SK-N-MC (cell line): ENCODE results near the gene MSL1.
A peak's percentile ranks its signal among the peaks of the same experiment; 100 is the strongest.

ENCODE experiments used
- DNase-seq: peaks from one replicate; pipeline ENCODE4 v3.0.0-alpha.2; 2011; ENCODE audit warnings: low read depth, low spot score
- H3K27ac ChIP-seq: fragments of 200-600 bp; sonication (generic); 2 replicates; pipeline ENCODE4 v1.5.1; 2016; ENCODE audit warnings: mixed run types
- H3K36me3 ChIP-seq: fragments of 200-600 bp; sonication (generic); 2 replicates; pipeline ENCODE4 v1.6.1; 2017; ENCODE audit warnings: antibody characterized with exemption, low read length, mixed read lengths; ENCODE audit not compliant: insufficient read depth
- H3K4me3 ChIP-seq: fragments of 200-600 bp; sonication (generic); 2 replicates; pipeline ENCODE4 v1.5.1; 2016
- H3K9ac ChIP-seq: fragments of 200-600 bp; sonication (generic); 2 replicates; pipeline ENCODE4 v1.8.0; 2017; ENCODE audit warnings: mixed run types, mixed read lengths; ENCODE audit not compliant: insufficient read length
- H3K9me3 ChIP-seq: fragments of 200-600 bp; sonication (generic); 2 replicates; pipeline ENCODE4 v1.6.1; 2017; ENCODE audit warnings: low read depth, mild to moderate bottlenecking, antibody characterized with exemption, low read length, moderate library complexity, mixed read lengths
- EZH2 ChIP-seq: fragments of 200-600 bp; sonication (generic); IDR thresholded peaks from one replicate; pipeline ENCODE4 v1.6.1; 2017; ENCODE audit warnings: antibody characterized with exemption
- FOXP2 ChIP-seq: optimal IDR thresholded peaks from 2 replicates; pipeline ENCODE3; 2011; ENCODE audit warnings: mild to moderate bottlenecking, moderate library complexity; ENCODE audit not compliant: insufficient read depth; ENCODE audit errors: extremely low read length, control extremely low read depth
- POLR2AphosphoS5 ChIP-seq: IDR thresholded peaks from 2 replicates; pipeline ENCODE4 v1.6.1; 2012; ENCODE audit warnings: mild to moderate bottlenecking, low read depth, low read length, borderline replicate concordance

The MSL1 gene

DNA sequence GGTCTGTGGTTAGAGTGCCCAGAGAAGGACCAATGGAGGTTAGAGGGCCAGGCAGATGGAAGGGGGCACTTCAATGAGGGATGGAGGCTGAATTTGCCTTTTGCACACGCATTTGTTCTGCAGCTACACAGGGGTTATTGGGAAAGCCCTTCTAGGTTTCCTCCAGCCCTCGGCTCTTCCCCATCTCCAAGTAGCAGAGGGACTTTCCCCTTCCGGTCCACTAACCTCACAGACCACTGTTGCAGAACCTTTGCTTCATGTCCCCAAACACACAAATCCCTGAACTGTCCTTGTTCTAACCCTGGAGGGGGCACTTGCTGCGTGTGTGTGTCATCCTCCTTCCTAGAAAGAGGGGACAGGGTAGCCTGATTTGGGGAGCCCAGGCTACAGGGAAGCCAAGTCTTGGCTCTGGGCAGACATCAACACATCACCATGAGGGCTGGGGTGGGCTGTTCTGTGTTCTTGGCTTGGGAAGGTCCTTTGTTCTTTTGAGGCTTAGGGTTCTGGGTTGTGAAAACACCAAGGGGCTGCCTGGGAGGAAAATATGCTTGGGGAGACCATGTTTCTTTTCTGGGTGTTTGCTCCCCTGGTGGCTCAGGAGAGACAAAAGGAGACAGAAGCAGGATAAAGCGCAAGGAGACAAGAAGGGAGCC lies 14.1 kb upstream of the MSL1 start:
- TF ChIP-seq POLR2AphosphoS5 (no peak; the same call in 1 of the 2 replicates), FOXP2 (no peak), EZH2 (no peak)
- peak overlapping the region; percentile 97 for H3K27ac ChIP-seq
- DNase-seq = no peak

DNA sequence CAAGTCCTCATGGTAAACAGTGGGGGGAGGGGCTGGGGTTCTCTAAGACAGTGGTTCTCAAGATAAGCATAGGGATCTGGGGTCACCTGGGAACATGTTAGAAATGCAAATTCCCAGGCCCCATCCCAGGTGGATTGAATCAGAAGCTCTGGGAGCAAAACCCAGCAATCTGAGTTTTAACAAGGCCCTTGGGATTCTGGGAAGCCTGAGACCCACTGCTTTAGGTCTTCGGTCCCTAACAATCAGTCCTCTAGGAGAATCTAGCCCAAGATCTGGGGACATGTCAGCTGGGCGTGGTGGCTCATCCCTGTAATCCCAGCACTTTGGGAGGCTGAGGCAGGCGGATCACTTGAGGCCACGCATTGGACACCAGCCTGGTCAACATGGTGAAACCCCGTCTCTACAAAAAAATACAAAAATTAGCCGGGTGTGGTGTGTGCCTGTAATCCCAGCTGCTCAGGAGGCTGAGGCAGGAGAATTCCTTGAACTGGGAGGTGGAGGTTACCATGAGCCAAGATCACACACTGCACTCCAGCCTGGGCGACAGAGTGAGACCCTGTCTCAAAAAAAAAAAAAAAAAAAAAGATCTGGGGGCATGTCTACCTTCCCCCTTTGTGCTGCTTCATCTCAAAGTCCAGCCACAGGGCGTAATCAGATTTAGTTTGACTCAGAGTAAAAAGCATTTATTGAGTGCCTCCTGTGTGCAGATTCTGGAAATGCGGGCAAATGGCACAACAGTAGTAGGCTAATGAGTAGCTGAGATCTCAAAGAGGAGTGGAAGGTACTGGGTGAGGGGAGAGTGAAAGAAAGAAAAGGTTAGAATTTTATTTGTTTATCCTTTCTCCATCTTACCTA lies 12.6 kb upstream of the MSL1 start:
- Histone ChIP-seq H3K9me3 (no peaks in the 10 kb centered on the region), H3K36me3 (no peaks in the 10 kb centered on the region), H3K9ac (no peak overlapping the region), H3K27ac (peak overlapping the region; percentile 97), H3K4me3 (no peak overlapping the region)
- no peak for DNase-seq
- TF ChIP-seq EZH2 (no peak), FOXP2 (no peak), POLR2AphosphoS5 (no peak)

More for the DNA sequence above, 14.1 kb upstream of the MSL1 start:
- Histone ChIP-seq H3K9me3 (no peaks in the 10 kb centered on the region), H3K9ac (peak overlapping the region; percentile 38), H3K4me3 (peak overlapping the region; percentile 56), H3K36me3 (no peaks in the 10 kb centered on the region)

DNA sequence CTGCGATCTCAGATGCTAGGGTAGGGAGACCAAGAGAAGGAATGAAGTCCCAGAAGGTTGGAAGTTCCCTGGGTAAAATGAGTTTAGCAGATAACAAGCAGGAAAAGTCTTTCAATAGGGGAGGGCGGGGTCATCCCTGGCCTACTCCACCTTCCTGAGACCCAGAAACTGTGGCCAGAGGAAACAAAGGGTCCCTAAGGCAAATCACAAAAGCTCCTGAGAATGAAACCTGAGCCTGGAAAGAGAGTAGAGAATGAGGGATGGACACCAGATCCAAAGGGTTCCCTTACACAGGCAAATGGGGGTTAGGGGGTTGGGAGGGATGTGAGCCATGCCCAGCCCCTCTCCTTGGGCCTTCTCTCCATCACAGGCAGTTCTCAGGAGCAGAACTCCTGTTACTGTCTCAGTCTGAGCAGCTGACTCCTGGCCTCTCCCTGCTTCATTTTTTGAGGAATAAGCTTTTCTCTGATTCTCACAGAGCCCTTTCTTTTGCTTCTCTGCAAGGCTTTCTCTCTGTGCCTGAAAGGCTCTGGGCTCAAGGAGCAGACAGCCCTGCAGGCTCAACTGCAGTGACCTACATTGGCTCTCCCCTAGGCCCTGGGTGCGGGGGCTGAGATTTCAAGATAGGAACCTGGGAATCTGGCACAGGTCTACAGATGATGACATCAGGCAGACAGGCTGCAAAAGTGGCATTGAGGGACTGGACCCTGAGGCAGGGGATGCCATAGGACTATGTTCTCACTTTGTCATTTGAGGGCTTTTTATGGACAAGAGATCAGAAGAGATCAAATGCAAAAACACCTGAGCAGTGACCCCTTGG lies 11.5 kb upstream of the MSL1 start:
- Histone ChIP-seq H3K9me3 (no peaks in the 10 kb centered on the region), H3K4me3 (no peak overlapping the region), H3K27ac (peak overlapping the region; percentile 85), H3K36me3 (no peaks in the 10 kb centered on the region), H3K9ac (peak overlapping the region; percentile 39)
- TF ChIP-seq EZH2 (no peak), FOXP2 (no peak), POLR2AphosphoS5 (no peak)
- DNase-seq = no peak

DNA sequence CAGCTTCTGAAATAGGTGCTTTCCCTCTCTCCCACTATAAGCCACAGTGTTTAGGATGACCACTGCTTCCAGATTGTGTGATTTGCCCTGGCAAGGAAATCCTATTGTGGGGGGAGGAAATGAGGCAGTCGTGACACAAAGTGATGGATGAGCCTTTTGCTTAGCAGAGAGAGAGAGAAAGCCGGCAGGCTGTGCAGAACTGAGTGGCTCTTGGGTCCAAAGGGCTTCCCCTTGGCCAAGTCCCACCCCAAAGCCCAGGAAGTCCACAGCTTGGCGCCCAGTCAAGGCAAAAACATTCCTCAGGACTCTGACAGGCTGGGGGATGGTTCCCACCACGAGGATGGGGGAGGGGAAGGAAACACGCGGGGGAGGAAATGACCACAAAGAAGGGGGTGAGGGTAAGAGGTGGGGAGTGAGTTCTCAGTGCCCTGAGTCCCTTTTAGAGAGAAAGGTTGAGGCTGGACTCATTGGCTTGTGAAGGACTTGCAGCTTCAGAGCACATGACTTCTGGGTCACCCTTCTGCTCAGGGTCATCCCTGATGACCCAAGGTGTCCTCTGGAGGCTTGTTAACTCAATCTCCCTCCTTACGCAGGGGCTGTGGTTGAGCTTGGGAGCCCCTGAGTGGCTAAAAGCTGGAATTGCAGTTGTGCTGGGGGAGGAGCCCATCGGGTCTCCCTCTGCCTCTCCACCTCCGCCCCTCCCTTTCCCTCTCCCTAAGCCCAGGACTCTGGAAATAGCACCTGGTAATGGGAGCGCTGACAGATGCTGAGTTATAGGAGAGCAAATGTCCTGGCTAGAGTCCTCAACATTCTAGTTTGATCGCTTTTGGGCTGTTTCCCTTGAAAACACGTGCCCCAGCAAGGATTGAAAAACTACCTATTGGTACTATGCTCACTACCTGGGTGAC lies 10.3 kb upstream of the MSL1 start:
- Histone ChIP-seq H3K9me3 (no peaks in the 10 kb centered on the region), H3K9ac (peak overlapping the region; percentile 52), H3K4me3 (peak overlapping the region; percentile 17), H3K36me3 (no peaks in the 10 kb centered on the region), H3K27ac (peak overlapping the region; percentile 95)
- TF ChIP-seq FOXP2 (no peak), EZH2 (no peak), POLR2AphosphoS5 (no peak)
- DNase-seq = no peak

DNA sequence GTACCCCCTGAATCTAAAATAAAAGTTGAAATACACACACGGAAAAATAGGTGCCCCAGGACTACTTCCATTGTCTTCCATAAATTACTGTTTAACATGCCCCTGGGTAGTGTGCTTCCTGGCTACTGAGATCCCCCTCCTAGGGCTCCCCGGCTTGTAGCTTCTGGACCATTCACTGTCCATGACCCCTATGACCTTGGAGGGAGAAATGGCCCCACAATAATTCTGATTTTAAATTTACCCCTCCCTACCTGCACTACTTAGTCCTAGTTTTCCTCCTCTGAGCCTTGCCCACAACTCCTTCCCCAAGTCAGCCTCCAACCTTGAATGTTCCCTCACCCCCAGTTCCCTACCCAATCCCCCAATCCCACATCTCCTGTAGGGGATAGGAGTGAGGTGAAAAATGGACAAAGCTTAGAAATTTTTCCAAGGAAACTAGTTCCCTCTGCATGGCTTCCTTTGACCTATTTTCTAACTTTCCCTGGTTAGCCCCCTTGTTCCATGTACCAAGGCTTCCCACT lies 9.5 kb upstream of the MSL1 start:
- H3K9me3 ChIP-seq = no peaks in the 10 kb centered on the region
- H3K36me3 ChIP-seq = no peaks in the 10 kb centered on the region
- peak overlapping the region; percentile 61 for H3K9ac ChIP-seq
- H3K4me3 ChIP-seq = peak overlapping the region; percentile 17; the same call in 1 of the 2 replicates
- no peak for DNase-seq
- TF ChIP-seq EZH2 = no peak
- TF ChIP-seq FOXP2 = no peak
- no peak for TF ChIP-seq POLR2AphosphoS5
- H3K27ac ChIP-seq = peak overlapping the region; percentile 95

DNA sequence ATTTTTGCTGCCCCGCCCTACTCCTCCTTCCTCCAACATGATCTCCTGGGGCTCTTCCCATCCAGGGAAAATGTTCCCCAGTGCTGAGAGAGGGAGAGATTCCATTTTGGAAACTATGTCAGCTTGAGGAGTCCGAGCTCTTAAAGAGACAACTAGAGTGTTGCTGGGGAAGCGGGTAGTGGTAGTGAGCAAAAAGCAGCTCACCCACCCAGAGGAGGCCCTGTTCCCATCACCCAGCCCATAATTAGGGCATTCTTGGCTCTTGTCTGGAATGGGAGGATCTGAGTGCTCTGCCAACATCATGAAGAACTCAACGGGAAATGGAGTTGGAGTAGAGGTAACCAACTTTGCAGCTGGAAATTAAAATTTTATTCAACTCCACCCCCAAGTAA lies 9.1 kb upstream of the MSL1 start:
- Histone ChIP-seq H3K4me3 (peak overlapping the region; percentile 75), H3K36me3 (no peaks in the 10 kb centered on the region), H3K27ac (peak overlapping the region; percentile 95), H3K9ac (peak overlapping the region; percentile 61), H3K9me3 (no peaks in the 10 kb centered on the region)
- TF ChIP-seq POLR2AphosphoS5 (no peak), EZH2 (no peak), FOXP2 (no peak)
- DNase-seq = no peak

DNA sequence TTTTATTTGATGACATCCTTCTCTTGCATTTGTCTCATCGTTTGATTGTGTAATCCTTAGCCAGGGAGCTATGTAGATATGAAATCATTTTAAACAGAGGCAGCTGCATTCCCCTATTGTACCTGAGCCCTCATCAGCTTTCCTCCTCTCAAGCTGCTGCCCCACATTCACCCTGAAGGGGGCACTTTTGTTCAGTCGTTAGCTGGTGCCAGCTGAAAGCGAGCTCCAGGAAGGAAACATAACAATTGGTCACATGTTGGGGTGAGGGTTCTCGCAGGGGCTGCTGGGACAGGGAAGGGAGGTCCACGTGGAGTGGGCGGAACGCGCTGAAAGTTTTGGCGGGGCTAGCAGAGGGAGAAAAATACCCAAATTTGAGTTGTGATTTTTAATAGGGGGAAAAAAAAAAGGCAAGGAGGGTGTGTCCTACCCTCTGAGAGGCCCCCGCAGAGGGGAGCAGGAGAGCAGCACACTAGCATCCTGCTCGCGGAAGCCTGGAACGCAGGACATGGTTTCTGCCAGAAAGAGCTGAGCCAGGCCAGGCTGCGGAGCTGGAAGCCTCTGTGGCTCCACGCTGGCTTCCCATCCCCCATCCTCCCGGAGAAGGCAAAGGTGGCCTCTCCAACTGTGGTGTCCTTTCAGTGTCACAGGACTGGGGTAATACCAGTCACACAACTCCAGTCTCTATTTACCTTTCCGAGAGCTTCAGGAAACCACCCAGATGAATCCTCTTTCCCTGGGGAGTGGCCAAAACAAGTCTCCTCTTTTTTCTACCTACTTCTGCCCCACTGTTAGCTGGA lies 8.5 kb upstream of the MSL1 start:
- peak overlapping the region; percentile 65 for H3K9ac ChIP-seq
- TF ChIP-seq POLR2AphosphoS5 (peak; percentile 82), EZH2 (no peak), FOXP2 (peak; percentile 62)
- no peaks in the 10 kb centered on the region for H3K9me3 ChIP-seq
- H3K36me3 ChIP-seq = no peaks in the 10 kb centered on the region
- DNase-seq = peak; percentile 95
- H3K4me3 ChIP-seq = peak overlapping the region; percentile 75
- H3K27ac ChIP-seq = peak overlapping the region; percentile 95
